Activated CD4-positive, alpha-beta T cell treated with anti-CD3 and anti-CD28 coated beads, Interleukin-2, amount 50 U/mL, for 4 hours (primary cell): Measurements from ENCODE around the gene MAST1.
"Not testable (repeated sequence)": the region's sequence is repeated elsewhere in the genome, so short reads cannot be mapped to it uniquely, and the experiment has no call there.

Experiments
- DNase-seq, 2 experiments: peaks; one replicate each; pipeline ENCODE4 v3.0.0-alpha.2; 2020

Gene MAST1

GRCh38 chr19:12872941-12873890 is 34.9 kb downstream of the MAST1 start:
- no peak for DNase-seq

GRCh38 chr19:12873891-12874745 is 35.8 kb downstream of the MAST1 start:
- no peak for DNase-seq

GRCh38 chr19:12875086-12875485 is 36.8 kb downstream of the MAST1 start:
- no peak for DNase-seq

GRCh38 chr19:12880551-12881171 is 42.3 kb downstream of the MAST1 start:
- no peak for DNase-seq

- DNase-seq = peak; percentile 87 to 88
Observed at GRCh38 chr19:12881172-12881808, 43.0 kb downstream of the MAST1 start, which contains the start of gene DNASE2. TSS of gene DNASE2 (minus strand) at chr19:12881449. CDS start at chr19:12881375, 74 bp downstream.

- no peak for DNase-seq
Observed at GRCh38 chr19:12882589-12882988, 44.3 kb downstream of the MAST1 start.

GRCh38 chr19:12884202-12884601 is 45.9 kb downstream of the MAST1 start:
- no peak for DNase-seq

GRCh38 chr19:12884627-12884925 is 46.3 kb downstream of the MAST1 start:
- DNase-seq = no peak

GRCh38 chr19:12884926-12885748 is 46.8 kb downstream of the MAST1 start:
- DNase-seq = peak; percentile 83 to 86

GRCh38 chr19:12885749-12886650 is 47.7 kb downstream of the MAST1 start:
- DNase-seq = no peak

- no peak for DNase-seq
Observed at GRCh38 chr19:12886651-12886968, 48.3 kb downstream of the MAST1 start.

GRCh38 chr19:12886969-12887747 is 48.8 kb downstream of the MAST1 start, which contains the start of gene KLF1:
TSS of gene KLF1 (minus strand) at chr19:12887201. CDS start at chr19:12887140, 61 bp downstream.
- no peak for DNase-seq

- no peak for DNase-seq
Observed at GRCh38 chr19:12888006-12888603, 49.8 kb downstream of the MAST1 start.

GRCh38 chr19:12890299-12890786 is 52.0 kb downstream of the MAST1 start:
- not testable (repeated sequence) for DNase-seq

GRCh38 chr19:12890787-12891552 is 52.7 kb downstream of the MAST1 start, which contains the start of gene GCDH:
TSS of gene GCDH (plus strand) at chr19:12891160. CDS start at chr19:12891305, 145 bp downstream.
- peak; percentile 96 for DNase-seq

- no peak for DNase-seq
Observed at GRCh38 chr19:12891553-12892021, 53.3 kb downstream of the MAST1 start.

GRCh38 chr19:12893582-12893981 is 55.3 kb downstream of the MAST1 start:
- DNase-seq = no peak

GRCh38 chr19:12896460-12896859 is 58.1 kb downstream of the MAST1 start:
- DNase-seq = no peak
